ENCODE data around the gene ECE2. TPM values are rescaled to one million over a fixed set of nuclear protein-coding genes. Genes with fewer than 3 reads are reported as not detected.

ECE2 gene
- total RNA-seq, 2 experiments from 2014 or later: not detected

DNA sequence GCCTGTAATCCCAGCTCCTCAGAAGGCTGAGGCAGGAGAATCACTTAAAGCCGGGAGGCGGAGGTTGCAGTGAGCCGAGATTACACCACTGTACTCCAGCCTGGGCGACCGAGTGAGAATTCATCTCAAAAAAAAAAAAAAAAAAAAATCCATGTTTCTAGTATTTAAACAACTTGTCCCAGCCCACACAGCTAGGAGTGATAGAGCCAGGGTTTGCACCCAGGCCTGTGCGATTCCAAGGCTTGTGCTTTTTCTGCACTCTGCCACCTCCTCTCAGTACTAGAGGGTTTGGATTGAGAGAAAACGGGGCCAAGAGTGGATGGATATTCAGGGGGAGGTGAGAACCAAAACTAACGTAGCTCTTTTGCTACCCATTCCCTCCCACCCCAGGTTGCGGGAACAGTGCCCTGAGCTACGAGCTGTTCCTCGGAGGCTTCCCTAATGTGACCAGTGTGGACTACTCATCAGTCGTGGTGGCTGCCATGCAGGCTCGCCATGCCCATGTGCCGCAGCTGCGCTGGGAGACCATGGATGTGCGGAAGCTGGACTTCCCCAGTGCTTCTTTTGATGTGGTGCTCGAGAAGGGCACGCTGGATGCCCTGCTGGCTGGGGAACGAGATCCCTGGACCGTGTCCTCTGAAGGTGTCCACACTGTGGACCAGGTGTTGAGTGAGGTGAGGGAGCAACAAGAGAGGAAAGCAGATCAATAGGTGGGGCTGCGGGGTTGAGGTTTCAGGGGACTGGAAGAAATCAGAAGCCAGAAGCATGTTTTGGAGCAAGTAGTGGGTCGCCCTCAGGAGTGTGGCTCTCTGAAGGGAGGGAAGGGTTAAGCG lies 18.5 kb upstream of the ECE2 start:
- no TSS peak for BruUV-seq (replicated peaks)
- H3K4me3 ChIP-seq (ENCODE audit: low read depth, low read length, poor library complexity, severe bottlenecking): no peak overlapping the region
- intact Hi-C loops (cut with micrococcal nuclease; ENCODE audit: unreplicated experiment): no loop called here
- ChIA-PET POLR2A (interaction anchor here (0.6 kb wide), 3 partner anchors 162 to 328 kb away, joined by 3 to 6 read pairs (median 4); no protein-coding TSS in a partner anchor), CTCF (ENCODE audit: unreplicated experiment) (no interaction called here)
- DNase-seq (ENCODE audit: low spot score): no peak
- H3K27ac ChIP-seq (ENCODE audit: low read depth, low read length, poor library complexity, severe bottlenecking): no peak overlapping the region
- no peaks in the 10 kb centered on the region for H3K9me3 ChIP-seq (ENCODE audit: low read length)
- no peaks in the 10 kb centered on the region for H4K20me1 ChIP-seq (ENCODE audit: insufficient read depth, low read length)
- H3K79me2 ChIP-seq (ENCODE audit: insufficient read depth, low read depth, low read length): no peaks in the 10 kb centered on the region
- no peak for TF ChIP-seq EZH2phosphoT487 (IDR thresholded peaks at IDR 0.05; ENCODE audit: borderline replicate concordance, low read depth, low read length)
- TF ChIP-seq, protein P1, sequence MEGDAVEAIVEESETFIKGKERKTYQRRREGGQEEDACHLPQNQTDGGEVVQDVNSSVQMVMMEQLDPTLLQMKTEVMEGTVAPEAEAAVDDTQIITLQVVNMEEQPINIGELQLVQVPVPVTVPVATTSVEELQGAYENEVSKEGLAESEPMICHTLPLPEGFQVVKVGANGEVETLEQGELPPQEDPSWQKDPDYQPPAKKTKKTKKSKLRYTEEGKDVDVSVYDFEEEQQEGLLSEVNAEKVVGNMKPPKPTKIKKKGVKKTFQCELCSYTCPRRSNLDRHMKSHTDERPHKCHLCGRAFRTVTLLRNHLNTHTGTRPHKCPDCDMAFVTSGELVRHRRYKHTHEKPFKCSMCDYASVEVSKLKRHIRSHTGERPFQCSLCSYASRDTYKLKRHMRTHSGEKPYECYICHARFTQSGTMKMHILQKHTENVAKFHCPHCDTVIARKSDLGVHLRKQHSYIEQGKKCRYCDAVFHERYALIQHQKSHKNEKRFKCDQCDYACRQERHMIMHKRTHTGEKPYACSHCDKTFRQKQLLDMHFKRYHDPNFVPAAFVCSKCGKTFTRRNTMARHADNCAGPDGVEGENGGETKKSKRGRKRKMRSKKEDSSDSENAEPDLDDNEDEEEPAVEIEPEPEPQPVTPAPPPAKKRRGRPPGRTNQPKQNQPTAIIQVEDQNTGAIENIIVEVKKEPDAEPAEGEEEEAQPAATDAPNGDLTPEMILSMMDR (conservative IDR thresholded peaks at IDR 0.05; ENCODE audit: low read length): no peak
- H3K9me2 ChIP-seq (ENCODE audit: insufficient read depth, low read length): no peaks in the 10 kb centered on the region
- no peaks in the 10 kb centered on the region for H3K36me3 ChIP-seq (ENCODE audit: insufficient read depth, low read length)
- H3K4me1 ChIP-seq (ENCODE audit: insufficient read depth, low read length, poor library complexity, severe bottlenecking): peaks cover 3% of the 10 kb centered on the region
- no peak overlapping the region for H3K4me2 ChIP-seq (ENCODE audit: low read length)
- H2AFZ ChIP-seq (ENCODE audit: low read length): no peak overlapping the region

DNA sequence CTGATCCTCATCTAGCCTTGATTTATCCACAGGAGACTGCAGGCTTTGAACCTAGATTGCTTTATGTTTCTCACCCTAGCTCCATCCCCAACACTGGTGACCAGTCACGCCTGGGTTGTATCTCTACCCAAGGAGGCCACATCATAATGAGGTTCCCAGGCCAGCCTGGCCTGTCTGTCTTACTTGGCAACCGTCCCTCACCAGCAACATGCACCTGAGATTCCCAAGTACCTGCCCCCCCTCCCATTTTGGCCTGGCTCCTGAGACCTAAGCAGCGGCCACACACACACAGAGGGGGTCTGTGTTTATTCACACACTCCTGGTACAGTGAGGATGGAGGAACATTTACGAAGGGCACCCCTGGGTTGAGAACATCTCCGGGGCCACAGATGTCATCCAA lies 16.9 kb upstream of the ECE2 start:
- Histone ChIP-seq H3K79me2 (ENCODE audit: insufficient read depth, low read depth, low read length) (no peaks in the 10 kb centered on the region), H3K27ac (ENCODE audit: low read depth, low read length, poor library complexity, severe bottlenecking) (no peak overlapping the region), H3K4me2 (ENCODE audit: low read length) (no peak overlapping the region), H3K9me3 (ENCODE audit: low read length) (no peaks in the 10 kb centered on the region), H3K9me2 (ENCODE audit: insufficient read depth, low read length) (no peaks in the 10 kb centered on the region), H3K36me3 (ENCODE audit: insufficient read depth, low read length) (no peaks in the 10 kb centered on the region), H3K4me3 (ENCODE audit: low read depth, low read length, poor library complexity, severe bottlenecking) (no peak overlapping the region), H3K4me1 (ENCODE audit: insufficient read depth, low read length, poor library complexity, severe bottlenecking) (peaks cover 3% of the 10 kb centered on the region), H4K20me1 (ENCODE audit: insufficient read depth, low read length) (no peaks in the 10 kb centered on the region), H2AFZ (ENCODE audit: low read length) (no peak overlapping the region)
- ChIA-PET POLR2A (no interaction called here), CTCF (ENCODE audit: unreplicated experiment) (no interaction called here)
- no peak for DNase-seq (ENCODE audit: low spot score)
- BruUV-seq (replicated peaks): no TSS peak
- intact Hi-C loops (cut with micrococcal nuclease; ENCODE audit: unreplicated experiment): no loop called here
- TF ChIP-seq, protein P1 (conservative IDR thresholded peaks at IDR 0.05; ENCODE audit: low read length): no peak
- no peak for TF ChIP-seq EZH2phosphoT487 (IDR thresholded peaks at IDR 0.05; ENCODE audit: borderline replicate concordance, low read depth, low read length)

DNA sequence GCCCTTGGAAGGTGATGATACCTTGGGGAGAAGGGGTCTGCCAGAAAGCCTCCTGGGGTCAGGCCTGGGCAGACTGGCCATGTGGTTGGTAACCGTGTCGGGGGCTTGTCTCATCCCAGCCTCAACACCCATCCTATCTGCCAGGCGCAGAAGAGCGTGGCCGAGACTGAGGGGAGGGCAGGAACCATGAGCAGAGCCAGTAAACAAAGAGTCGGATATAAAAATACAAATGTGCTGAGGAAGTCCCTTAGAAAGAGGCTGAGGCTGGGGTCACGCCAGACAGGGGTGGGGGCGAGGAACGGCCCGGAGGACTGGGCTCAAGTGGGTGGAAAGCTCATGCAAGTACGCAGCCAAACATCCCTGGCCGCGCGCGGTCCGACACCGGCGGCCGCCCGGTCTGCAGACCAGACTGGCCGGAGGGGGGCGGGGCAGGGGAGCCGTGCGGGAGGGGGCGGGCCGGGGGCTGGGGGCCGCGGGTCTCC lies 16.4 kb upstream of the ECE2 start:
- POLR2A ChIA-PET: no interaction called here
- Histone ChIP-seq H3K79me2 (ENCODE audit: insufficient read depth, low read depth, low read length) (no peaks in the 10 kb centered on the region), H3K4me2 (ENCODE audit: low read length) (no peak overlapping the region), H2AFZ (ENCODE audit: low read length) (no peak overlapping the region), H3K4me3 (ENCODE audit: low read depth, low read length, poor library complexity, severe bottlenecking) (no peak overlapping the region), H3K9me2 (ENCODE audit: insufficient read depth, low read length) (no peaks in the 10 kb centered on the region), H3K4me1 (ENCODE audit: insufficient read depth, low read length, poor library complexity, severe bottlenecking) (peaks cover 3% of the 10 kb centered on the region), H3K9me3 (ENCODE audit: low read length) (no peaks in the 10 kb centered on the region), H3K36me3 (ENCODE audit: insufficient read depth, low read length) (no peaks in the 10 kb centered on the region), H4K20me1 (ENCODE audit: insufficient read depth, low read length) (no peaks in the 10 kb centered on the region), H3K27ac (ENCODE audit: low read depth, low read length, poor library complexity, severe bottlenecking) (no peak overlapping the region)
- no TSS peak for BruUV-seq (replicated peaks)
- no peak for DNase-seq (ENCODE audit: low spot score)
- intact Hi-C loops (cut with micrococcal nuclease; ENCODE audit: unreplicated experiment): no loop called here
- TF ChIP-seq, protein P1 (conservative IDR thresholded peaks at IDR 0.05; ENCODE audit: low read length): no peak
- no peak for TF ChIP-seq EZH2phosphoT487 (IDR thresholded peaks at IDR 0.05; ENCODE audit: borderline replicate concordance, low read depth, low read length)
- CTCF ChIA-PET (ENCODE audit: unreplicated experiment): no interaction called here

All from OCI-LY7 (cell line).